PC-9 (cell line): Measurements from ENCODE around the gene KLF7.

ENCODE experiments used
- CTCF ChIP-seq: fragments of 200-600 bp; sonication (generic); conservative IDR thresholded peaks from 2 replicates; pipeline ENCODE4 v1.6.1; 2017; ENCODE audit warnings: mixed run types, antibody characterized with exemption, mild to moderate bottlenecking, moderate library complexity
- EZH2 ChIP-seq: fragments of 200-600 bp; sonication (generic); IDR thresholded peaks from 2 replicates; pipeline ENCODE4 v1.8.0; 2017; ENCODE audit warnings: antibody characterized with exemption, low read depth

GRCh38 chr2:207188626-207189419 lies 23.1 kb upstream of the KLF7 start:
- TF ChIP-seq EZH2, result no peak
- no peak for TF ChIP-seq CTCF
